CD14-positive monocyte (primary cell): ENCODE results near the gene LEPROT. TPM values are rescaled to one million over a fixed set of nuclear protein-coding genes. Genes with fewer than 3 reads are reported as not detected.
"Not testable (repeated sequence)": the region's sequence is repeated elsewhere in the genome, so short reads cannot be mapped to it uniquely, and the experiment has no call there.

Experiments
- DNase-seq, 3 donors: peaks; one replicate each; pipeline ENCODE4 v3.0.0-alpha.2; 2011 to 2022
- H2AFZ ChIP-seq: 2 replicates; pipeline ENCODE4 v1.6.0; 2012; ENCODE audit warnings: mild to moderate bottlenecking, low read depth, low read length, inconsistent platforms; ENCODE audit not compliant: insufficient read depth, poor library complexity, severe bottlenecking
- H3K27ac ChIP-seq, 2 donors: 1 replicate in 1 of 2; 2 replicates in 1 of 2; pipeline ENCODE4 v1.5.1; 2012 to 2013; ENCODE audit warnings: low read length in 2 of 2, control low read depth in 1 of 2, inconsistent platforms in 1 of 2, low read depth in 1 of 2, mild to moderate bottlenecking in 1 of 2
- H3K27me3 ChIP-seq, 2 donors: one replicate each; pipeline versions ENCODE4 v1.6.0 to v1.6.1; 2011 to 2013; ENCODE audit warnings: low read length in 2 of 2; ENCODE audit not compliant: control insufficient read depth in 2 of 2, insufficient read depth in 2 of 2
- H3K36me3 ChIP-seq, 2 donors: replicated peaks in 1 of 2; 1 replicate in 1 of 2; 2 replicates in 1 of 2; pipeline versions ENCODE4 v1.5.1 to v1.6.1; 2012 to 2013; ENCODE audit warnings: low read length in 2 of 2, control low read depth in 1 of 2, inconsistent platforms in 1 of 2, mild to moderate bottlenecking in 1 of 2; ENCODE audit not compliant: insufficient read depth in 2 of 2, control insufficient read depth in 1 of 2
- H3K4me1 ChIP-seq, 2 donors: 1 replicate in 1 of 2; 2 replicates in 1 of 2; pipeline versions ENCODE4 v1.5.1 to v1.6.1; 2012 to 2013; ENCODE audit warnings: low read length in 2 of 2, control low read depth in 1 of 2, inconsistent platforms in 1 of 2, mild to moderate bottlenecking in 1 of 2, moderate library complexity in 1 of 2; ENCODE audit not compliant: insufficient read depth in 2 of 2, control insufficient read depth in 1 of 2
- H3K4me2 ChIP-seq: replicated peaks from 2 replicates; pipeline ENCODE3; 2012; ENCODE audit warnings: low read length, moderate library complexity, mild to moderate bottlenecking; ENCODE audit not compliant: poor library complexity, severe bottlenecking; ENCODE audit errors: extremely low read depth
- H3K4me3 ChIP-seq, 3 experiments: fragments of 200-600 bp in 1 of 3; sonication (generic) in 1 of 3; replicated peaks in 1 of 3; 1 replicate in 2 of 3; 2 replicates in 1 of 3; pipeline ENCODE4 v1.5.1; 2011 to 2013; ENCODE audit warnings: low read length in 3 of 3, mild to moderate bottlenecking in 3 of 3, control low read depth in 2 of 3, low read depth in 2 of 3, inconsistent platforms in 1 of 3, moderate library complexity in 1 of 3
- H3K79me2 ChIP-seq: 2 replicates; pipeline ENCODE4 v1.6.0; 2012; ENCODE audit warnings: mild to moderate bottlenecking, control low read depth, inconsistent platforms, low read length, moderate library complexity; ENCODE audit not compliant: insufficient read depth
- H3K9ac ChIP-seq: 2 replicates; pipeline ENCODE4 v1.6.0; 2017; ENCODE audit warnings: low read length, mild to moderate bottlenecking; ENCODE audit not compliant: insufficient read depth, poor library complexity, severe bottlenecking
- H3K9me3 ChIP-seq, 2 donors: replicated peaks in 1 of 2; 1 replicate in 1 of 2; 2 replicates in 1 of 2; pipeline versions ENCODE4 v1.5.1 to v1.6.1; 2012 to 2013; ENCODE audit warnings: low read length in 2 of 2, control low read depth in 1 of 2; ENCODE audit not compliant: control insufficient read depth in 1 of 2, insufficient read depth in 1 of 2
- H4K20me1 ChIP-seq: 2 replicates; pipeline ENCODE4 v1.6.0; 2012; ENCODE audit warnings: mild to moderate bottlenecking, low read length, control low read depth, moderate library complexity; ENCODE audit not compliant: insufficient read depth
- H3K27ac Mint-ChIP-seq, 7 donors: one replicate each; pipeline ENCODE4 v1.8.0; 2020; ENCODE audit warnings: mild to moderate bottlenecking in 7 of 7, mixed read lengths in 7 of 7, moderate library complexity in 6 of 7, inconsistent platforms in 2 of 7
- H3K27me3 Mint-ChIP-seq, 3 donors: one replicate each; pipeline ENCODE4 v1.8.0; 2021 to 2022; ENCODE audit warnings: low read depth in 3 of 3, mild to moderate bottlenecking in 3 of 3, mixed read lengths in 3 of 3, moderate library complexity in 3 of 3, inconsistent platforms in 1 of 3
- H3K36me3 Mint-ChIP-seq, 2 donors: one replicate each; pipeline ENCODE4 v1.8.0; 2020; ENCODE audit warnings: mixed read lengths in 2 of 2, inconsistent platforms in 1 of 2, mild to moderate bottlenecking in 1 of 2
- H3K4me1 Mint-ChIP-seq: one replicate; pipeline ENCODE4 v1.8.0; 2020; ENCODE audit warnings: mild to moderate bottlenecking, mixed read lengths
- H3K4me3 Mint-ChIP-seq, 2 donors: one replicate each; pipeline ENCODE4 v1.8.0; 2020; ENCODE audit warnings: mild to moderate bottlenecking in 2 of 2, mixed read lengths in 2 of 2, moderate library complexity in 1 of 2
- H3K9me3 Mint-ChIP-seq, 7 donors: one replicate each; pipeline ENCODE4 v1.8.0; 2020 to 2022; ENCODE audit warnings: mixed read lengths in 7 of 7, mild to moderate bottlenecking in 6 of 7, moderate library complexity in 6 of 7, inconsistent platforms in 2 of 7
- WGBS: methylation state at CpG from one replicate; pipeline ENCODE4 v1.1.5; 2013; ENCODE audit warnings: missing lambda C conversion rate; ENCODE audit not compliant: insufficient coverage; 5-methylcytosine and 5-hydroxymethylcytosine counted together
- intact Hi-C, 2 donors: fragments of 100-400 bp; cut with micrococcal nuclease; formaldehyde crosslinking; loops; one replicate each; pipeline versions ENCODE4 v1.15.0 to v1.15.1; 2023
- polyA plus RNA-seq, 3 donors: library from polyadenylated mRNA; depleted of rRNA in 1 of 3; unstranded in 2 of 3; stranded (reverse) in 1 of 3; fragments of 300-500 nt in 2 of 3; fragments of >200 nt in 1 of 3; fragmentation: Illumina TruSeq in 2 of 3; gene quantifications; 1 replicate in 2 of 3; 2 replicates in 1 of 3; pipeline ENCODE4 v1.2.3, GENCODE V29; 2012 to 2021
- TF ChIP-seq, protein P1 (sequence below): fragments of 200-600 bp; IDR thresholded peaks from one replicate; pipeline ENCODE4 v1.8.0; 2022; ENCODE audit warnings: antibody characterized with exemption, mild to moderate bottlenecking

LEPROT gene
- polyA plus RNA-seq, 3 donors: 56.3 to 75.0 (median 74.7) TPM

- no peak overlapping the region for H3K27ac Mint-ChIP-seq
- H3K36me3 Mint-ChIP-seq: no peaks in the 10 kb centered on the region
- no CpG with 5 or more reads among the region's 2 CpGs for WGBS
- peaks cover 3 to 8% (median 4%) of the 10 kb centered on the region in 7 donors for H3K9me3 Mint-ChIP-seq
- H3K79me2 ChIP-seq: no peaks in the 10 kb centered on the region
- no peak for DNase-seq
- no peak overlapping the region for H3K4me2 ChIP-seq
- H3K4me1 Mint-ChIP-seq: no peaks in the 10 kb centered on the region
- no peaks in the 10 kb centered on the region for H4K20me1 ChIP-seq
- intact Hi-C loops: no loop called here
- TF ChIP-seq, protein P1, sequence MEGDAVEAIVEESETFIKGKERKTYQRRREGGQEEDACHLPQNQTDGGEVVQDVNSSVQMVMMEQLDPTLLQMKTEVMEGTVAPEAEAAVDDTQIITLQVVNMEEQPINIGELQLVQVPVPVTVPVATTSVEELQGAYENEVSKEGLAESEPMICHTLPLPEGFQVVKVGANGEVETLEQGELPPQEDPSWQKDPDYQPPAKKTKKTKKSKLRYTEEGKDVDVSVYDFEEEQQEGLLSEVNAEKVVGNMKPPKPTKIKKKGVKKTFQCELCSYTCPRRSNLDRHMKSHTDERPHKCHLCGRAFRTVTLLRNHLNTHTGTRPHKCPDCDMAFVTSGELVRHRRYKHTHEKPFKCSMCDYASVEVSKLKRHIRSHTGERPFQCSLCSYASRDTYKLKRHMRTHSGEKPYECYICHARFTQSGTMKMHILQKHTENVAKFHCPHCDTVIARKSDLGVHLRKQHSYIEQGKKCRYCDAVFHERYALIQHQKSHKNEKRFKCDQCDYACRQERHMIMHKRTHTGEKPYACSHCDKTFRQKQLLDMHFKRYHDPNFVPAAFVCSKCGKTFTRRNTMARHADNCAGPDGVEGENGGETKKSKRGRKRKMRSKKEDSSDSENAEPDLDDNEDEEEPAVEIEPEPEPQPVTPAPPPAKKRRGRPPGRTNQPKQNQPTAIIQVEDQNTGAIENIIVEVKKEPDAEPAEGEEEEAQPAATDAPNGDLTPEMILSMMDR: no peak
- H3K4me1 ChIP-seq: no peaks in the 10 kb centered on the region
- no peaks in the 10 kb centered on the region for H3K27me3 ChIP-seq
- no peaks in the 10 kb centered on the region for H3K36me3 ChIP-seq
- H3K4me3 Mint-ChIP-seq: no peak overlapping the region
- H3K9me3 ChIP-seq: no peaks in the 10 kb centered on the region
- no peak overlapping the region for H2AFZ ChIP-seq
- H3K4me3 ChIP-seq: no peak overlapping the region
- no peak overlapping the region for H3K9ac ChIP-seq
- H3K27ac ChIP-seq: no peak overlapping the region
- peaks cover 0 to 2% (median 0%) of the 10 kb centered on the region in 3 donors for H3K27me3 Mint-ChIP-seq
Measured at GRCh38 chr1:65378247-65378946, 42.1 kb upstream of the LEPROT start.

DNA sequence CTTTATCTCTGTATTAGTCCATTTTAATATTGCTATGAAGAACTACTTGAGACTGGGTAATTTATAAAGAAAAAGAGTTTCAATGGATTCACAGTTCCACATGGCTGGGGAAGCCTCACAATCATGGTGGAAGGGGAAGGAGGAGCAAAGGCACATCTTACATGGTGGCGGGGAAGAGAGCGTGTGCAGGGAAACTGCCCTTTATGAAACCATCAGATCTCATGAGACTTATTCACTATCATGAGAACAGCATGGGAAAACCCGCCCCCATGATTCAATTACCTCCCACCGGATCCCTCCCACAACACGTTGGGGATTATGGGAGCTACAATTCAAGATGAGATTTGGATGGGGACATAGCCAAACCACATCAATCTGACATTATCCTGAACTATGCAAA, 36.0 kb upstream of the LEPROT start:
- H3K79me2 ChIP-seq, H3K27ac Mint-ChIP-seq, H3K4me1 Mint-ChIP-seq, H3K4me3 ChIP-seq, H3K9me3 ChIP-seq, H3K4me3 Mint-ChIP-seq, H3K27me3 Mint-ChIP-seq, H3K9me3 Mint-ChIP-seq, H3K27ac ChIP-seq, intact Hi-C loops, H3K4me1 ChIP-seq, H3K27me3 ChIP-seq, H3K36me3 Mint-ChIP-seq, H3K9ac ChIP-seq, H3K36me3 ChIP-seq, H3K4me2 ChIP-seq, H4K20me1 ChIP-seq, H2AFZ ChIP-seq, DNase-seq: not testable (repeated sequence)
- WGBS: no CpG with 5 or more reads among the region's 5 CpGs
